K562 (cell line): ENCODE measurements around the gene PTK7. TPM values are rescaled to one million over a fixed set of nuclear protein-coding genes. Genes with fewer than 3 reads are reported as not detected.
A peak's percentile ranks its signal among the peaks of the same experiment; 100 is the strongest.
"Not testable (repeated sequence)": the region's sequence is repeated elsewhere in the genome, so short reads cannot be mapped to it uniquely, and the experiment has no call there.

Experiments used
- ATAC-seq: fragments of 200-7000 bp; cut with Tn5 transposase; 3 replicates; pipeline ENCODE4 v1.9.1; 2020; ENCODE audit warnings: moderate library complexity
- BruUV-seq: library from RNA; stranded (reverse); fragments of 400-500 nt; replicated peaks from 2 replicates; lab custom pipeline; 2021; lab: Mats Ljungman, UMichigan
- CTCF ChIA-PET: fragments of 300-600 bp; formaldehyde crosslinking; extraction: SDS; loops from one replicate; lab custom pipeline; 2021; ENCODE audit warnings: low intra/inter-chr PET ratio; lab: Yijun Ruan, JAX
- POLR2A ChIA-PET: fragments of 300-600, 350-650 bp; sonication (Branson Sonifier 250); formaldehyde crosslinking; extraction: SDS; loops from one replicate; lab custom pipeline; 2021; ENCODE audit warnings: antibody characterized with exemption, inconsistent platforms; lab: Yijun Ruan, JAX
- DNase-seq, 4 experiments: peaks; one replicate each; pipeline versions ENCODE4 v3.0.0 to v3.0.0-alpha.2; 2011 to 2018; ENCODE audit warnings: low spot score in 3 of 4, mixed read lengths in 3 of 4; ENCODE audit errors: extremely low read depth in 1 of 4
- FAIRE-seq: peaks from 2 replicates; lab custom pipeline; 2011; peaks lifted over from hg19 to GRCh38; lab: Jason Lieb, UNC
- H2AFZ ChIP-seq: 2 replicates; pipeline ENCODE4 v1.6.0; 2011; ENCODE audit warnings: low read depth, low read length, control low read depth, inconsistent platforms
- H3K27ac ChIP-seq: fragments of 200-600 bp; 3 replicates; pipeline ENCODE4 v1.8.0; 2011; ENCODE audit warnings: low read depth, mild to moderate bottlenecking, control low read depth, inconsistent platforms, low read length, moderate library complexity, mixed read lengths; ENCODE audit errors: extremely low read depth
- H3K27me3 ChIP-seq, 2 experiments: fragments of 300-600 bp in 1 of 2; 2 replicates in 1 of 2; 3 replicates in 1 of 2; pipeline versions ENCODE4 v1.6.0 to v1.8.0; 2011; ENCODE audit warnings: inconsistent platforms in 2 of 2, low read length in 2 of 2, mild to moderate bottlenecking in 1 of 2, mixed read lengths in 1 of 2, moderate library complexity in 1 of 2; ENCODE audit not compliant: control insufficient read depth in 2 of 2, insufficient read depth in 2 of 2
- H3K36me3 ChIP-seq: fragments of 300-600 bp; 3 replicates; pipeline ENCODE4 v1.8.0; 2011; ENCODE audit warnings: mild to moderate bottlenecking, low read length, inconsistent platforms; ENCODE audit not compliant: control insufficient read depth, insufficient read depth
- H3K4me1 ChIP-seq, 2 experiments: fragments of 200-600 bp in 1 of 2; replicated peaks in 1 of 2; 2 replicates in 1 of 2; 3 replicates in 1 of 2; pipeline versions ENCODE4 v1.5.1 to v1.8.0; 2011; ENCODE audit warnings: inconsistent platforms in 2 of 2, low read length in 2 of 2, mild to moderate bottlenecking in 1 of 2, mixed read lengths in 1 of 2, moderate library complexity in 1 of 2; ENCODE audit not compliant: control insufficient read depth in 2 of 2, insufficient read depth in 2 of 2
- H3K4me2 ChIP-seq: 2 replicates; pipeline ENCODE4 v1.6.1; 2011; ENCODE audit warnings: low read length, control low read depth, inconsistent platforms, mixed read lengths; ENCODE audit not compliant: insufficient read depth
- H3K4me3 ChIP-seq: fragments of 200-600 bp; sonication (generic), shearing (Covaris generic); 2 replicates; pipeline ENCODE4 v1.5.1; 2016; ENCODE audit warnings: control low read depth, inconsistent platforms
- H3K79me2 ChIP-seq: fragments of 200-600 bp; 3 replicates; pipeline ENCODE4 v1.8.0; 2011; ENCODE audit warnings: low read length, inconsistent platforms; ENCODE audit not compliant: control insufficient read depth, insufficient read depth
- H3K9ac ChIP-seq, 2 experiments: 2 replicates each; pipeline versions ENCODE4 v1.6.0 to v1.6.1; 2011; ENCODE audit warnings: low read depth in 2 of 2, low read length in 2 of 2, control low read depth in 1 of 2, inconsistent platforms in 1 of 2, mild to moderate bottlenecking in 1 of 2, mixed read lengths in 1 of 2; ENCODE audit not compliant: insufficient read depth in 1 of 2
- H3K9me1 ChIP-seq: one replicate; pipeline ENCODE4 v1.6.0; 2011; ENCODE audit warnings: inconsistent platforms, mild to moderate bottlenecking, low read length, moderate library complexity; ENCODE audit not compliant: control insufficient read depth, insufficient read depth
- H3K9me3 ChIP-seq: replicated peaks from 2 replicates; pipeline ENCODE4 v1.5.1; 2011; ENCODE audit warnings: low read depth, low read length, inconsistent platforms; ENCODE audit not compliant: control insufficient read depth, insufficient read depth
- H4K20me1 ChIP-seq: replicated peaks from 2 replicates; pipeline ENCODE4 v1.6.1; 2011; ENCODE audit warnings: low read length, inconsistent platforms, mixed read lengths; ENCODE audit not compliant: control insufficient read depth, insufficient read depth
- E2F3 ChIP-seq: fragments of 250-450 bp; sonication (Bioruptor Pico); IDR thresholded peaks from 2 replicates; pipeline ENCODE4 v1.4.0; 2020; ENCODE audit warnings: mild to moderate bottlenecking
- EGR1 ChIP-seq: fragments of 450-650 bp; conservative IDR thresholded peaks from 2 replicates; pipeline ENCODE4 v1.6.1; 2017; ENCODE audit warnings: mild to moderate bottlenecking
- MAFK ChIP-seq: IDR thresholded peaks from 2 replicates; pipeline ENCODE4 v1.6.1; 2011; ENCODE audit warnings: low read length, improper control_type of control experiment
- MCM3 ChIP-seq: fragments of 450-650 bp; IDR thresholded peaks from 2 replicates; pipeline ENCODE4 v1.6.1; 2016
- MLX ChIP-seq, 2 experiments: fragments of 450-650 bp in 1 of 2; sonication (generic) in 1 of 2; formaldehyde crosslinking; conservative IDR thresholded peaks; 2 replicates each; pipeline versions ENCODE4 v1.4.0 to v1.8.1; 2020 to 2022; ENCODE audit warnings: mild to moderate bottlenecking in 1 of 2, missing genetic modification reagents in 1 of 2
- POLR3G ChIP-seq: IDR thresholded peaks from 2 replicates; pipeline ENCODE4 v1.6.1; 2011; ENCODE audit not compliant: insufficient read length, insufficient replicate concordance; ENCODE audit errors: extremely low read depth
- SPI1 ChIP-seq: IDR thresholded peaks from 2 replicates; pipeline ENCODE4 v1.6.1; 2011; ENCODE audit warnings: low read depth, low read length, control low read depth, borderline replicate concordance
- TCF3 ChIP-seq: sonication (generic); formaldehyde crosslinking; IDR thresholded peaks from 2 replicates; pipeline ENCODE4 v1.4.0; 2020; ENCODE audit warnings: mild to moderate bottlenecking, missing genetic modification reagents
- ZFP91 ChIP-seq: sonication (generic); formaldehyde crosslinking; IDR thresholded peaks from 2 replicates; pipeline ENCODE4 v1.8.0; 2022; ENCODE audit warnings: mild to moderate bottlenecking, missing genetic modification reagents
- ZNF197 ChIP-seq: fragments of 200-800 bp; sonication (Bioruptor generic); IDR thresholded peaks from 2 replicates; pipeline ENCODE4 v1.6.1; 2016; ENCODE audit warnings: low read depth, missing genetic modification characterization, missing compliant biosample characterization
- ZNF311 ChIP-seq: fragments of 250-450 bp; sonication (Bioruptor Pico); IDR thresholded peaks from 2 replicates; pipeline ENCODE4 v1.4.0; 2020; ENCODE audit warnings: mild to moderate bottlenecking, moderate library complexity
- ZNF740 ChIP-seq, 3 experiments: fragments of 200-800 bp in 1 of 3; sonication (Bioruptor generic) in 1 of 3; sonication (generic) in 1 of 3; formaldehyde crosslinking in 1 of 3; IDR thresholded peaks; 2 replicates each; pipeline versions ENCODE4 v1.6.1 to v1.8.0; 2016 to 2022; ENCODE audit warnings: mild to moderate bottlenecking in 2 of 3, missing compliant biosample characterization in 2 of 3, missing genetic modification characterization in 2 of 3, missing genetic modification reagents in 1 of 3
- WGBS: fragments of 100-300 bp; shearing (Covaris generic); methylation state at CpG from one replicate; pipeline ENCODE4 v1.1.6; 2016; ENCODE audit warnings: low coverage, mixed read lengths; ENCODE audit not compliant: insufficient coverage; ENCODE audit errors: missing lambda C conversion rate; 5-methylcytosine and 5-hydroxymethylcytosine counted together
- in situ Hi-C: fragments of 300-500 bp; cut with MboI; formaldehyde crosslinking; loops from 4 replicates; pipeline ENCODE4 v1.15.0; 2018; ENCODE audit warnings: inconsistent platforms, mixed read lengths
- intact Hi-C: fragments of 100-400 bp; cut with micrococcal nuclease; formaldehyde crosslinking; loops from 2 replicates; pipeline ENCODE4 v1.14.2; 2022
- polyA plus RNA-seq, 8 experiments: library from polyadenylated mRNA; depleted of rRNA in 4 of 8; stranded (reverse) in 5 of 8; unstranded in 3 of 8; fragments of >200 nt; fragmentation: Nextera tagmentation in 2 of 8; fragmentation: Illumina TruSeq in 1 of 8; extraction: Ambion mirVana in 2 of 8; extraction: Trizol in 1 of 8; gene quantifications; 2 replicates each; pipeline versions ENCODE4 v1.2.1 to v1.2.3, GENCODE V29; 2011 to 2014; ENCODE audit warnings: inconsistent platforms in 1 of 8, missing spikeins in 1 of 8
- total RNA-seq, 7 experiments: library from RNA; depleted of rRNA in 6 of 7; stranded (reverse); fragments of >200 nt in 6 of 7; fragmentation: Illumina TruSeq in 2 of 7; extraction: Trizol in 2 of 7; gene quantifications; 2 replicates each; pipeline versions ENCODE4 v1.2.1 to v1.2.3, GENCODE V29; 2011 to 2021; ENCODE audit warnings: low replicate concordance in 1 of 7

PTK7 gene
- total and polyA plus RNA-seq, 9 of the 15 experiments (the other 6 are each of a cell fraction or from before 2014, with no cell fraction given), result 0.20 to 6.8 (median 4.2) TPM

GRCh38 chr6:43139973-43140372 is 63.9 kb downstream of the PTK7 start:
- H3K79me2 ChIP-seq, H3K9ac ChIP-seq, intact Hi-C loops, DNase-seq, H3K36me3 ChIP-seq, ATAC-seq, BruUV-seq, H4K20me1 ChIP-seq, H3K9me1 ChIP-seq, H3K27ac ChIP-seq, H3K9me3 ChIP-seq, POLR2A ChIA-PET, H3K4me3 ChIP-seq, FAIRE-seq, H3K4me2 ChIP-seq, H2AFZ ChIP-seq, H3K27me3 ChIP-seq, CTCF ChIA-PET: not testable (repeated sequence)
- peaks cover 5 to 17% of the 10 kb centered on the region in 2 experiments; a peak in 4 of 5 replicates for H3K4me1 ChIP-seq
- WGBS, result 50% methylated on average over 11 of the region's 11 CpGs
- TF ChIP-seq EGR1, result 0 out of 2 replicates have a peak, but pooled peaks have one; percentile 12
- in situ Hi-C loops, result loop anchor here (5.0 kb wide), 1 partner anchor 233 kb away; no protein-coding TSS in a partner anchor

- WGBS, result 53% methylated on average over 16 of the region's 16 CpGs
- DNase-seq (no peak), FAIRE-seq (no peak), ATAC-seq (no peak)
- Histone ChIP-seq H3K27ac (no peak overlapping the region), H3K27me3 (no peaks in the 10 kb centered on the region; a peak in 1 of 5 replicates), H2AFZ (no peak overlapping the region), H3K36me3 (no peaks in the 10 kb centered on the region), H3K4me2 (no peak overlapping the region), H3K4me1 (peaks cover 5 to 21% of the 10 kb centered on the region in 2 experiments; a peak in 4 of 5 replicates), H3K9me1 (no peaks in the 10 kb centered on the region), H3K9ac (peak overlapping the region in 1 of 2 experiments; percentile 14; a peak in 1 of 4 replicates), H3K4me3 (no peak overlapping the region), H4K20me1 (no peaks in the 10 kb centered on the region), H3K9me3 (no peaks in the 10 kb centered on the region), H3K79me2 (no peaks in the 10 kb centered on the region)
- intact Hi-C loops (loop anchor here (2.0 kb wide), 2 partner anchors 71 to 177 kb away; no protein-coding TSS in a partner anchor), in situ Hi-C loops (loop anchor here (5.0 kb wide), 1 partner anchor 234 kb away; no protein-coding TSS in a partner anchor)
- ChIA-PET POLR2A (interaction anchor here (0.5 to 0.9 kb wide), 3 partner anchors 109 to 224 kb away, joined by 3 to 4 read pairs (median 3); no protein-coding TSS in a partner anchor), CTCF (interaction anchor here (1.3 to 2.5 kb wide), 2 partner anchors 71 to 178 kb away, joined by 5 to 14 read pairs; no protein-coding TSS in a partner anchor)
- no TSS peak for BruUV-seq
- TF ChIP-seq MLX (CRISPR knock-in tag; conservative IDR thresholded peaks at IDR 0.05), result no peak
- TF ChIP-seq ZNF197, result no peak
- TF ChIP-seq MAFK, result no peak
- no peak for TF ChIP-seq TCF3 (CRISPR knock-in tag)
- TF ChIP-seq MCM3, result no peak
- no peak for TF ChIP-seq SPI1
- no peak for TF ChIP-seq E2F3 (CRISPR knock-in tag)
- TF ChIP-seq ZFP91, result no peak
- no peak for TF ChIP-seq ZNF740 (CRISPR knock-in tag; IDR thresholded peaks at IDR 0.05)
- TF ChIP-seq ZNF740 (tag; IDR thresholded peaks at IDR 0.05), result no peak
- TF ChIP-seq POLR3G, result no peak
- TF ChIP-seq ZNF311 (CRISPR knock-in tag), result no peak
These were observed 65.5 kb downstream of the PTK7 start for GRCh38 chr6:43141644-43142043.
